HG03103 (cell line): Measurements from ENCODE around the gene CPM.
"Not testable (repeated sequence)": the region's sequence is repeated elsewhere in the genome, so short reads cannot be mapped to it uniquely, and the experiment has no call there.

Experiments
- ATAC-seq: cut with Tn5 transposase; IDR thresholded peaks from one replicate; pipeline ENCODE4 v1.9.1; 2021; ENCODE audit warnings: low read depth; ENCODE audit not compliant: unreplicated experiment

The CPM gene

DNA sequence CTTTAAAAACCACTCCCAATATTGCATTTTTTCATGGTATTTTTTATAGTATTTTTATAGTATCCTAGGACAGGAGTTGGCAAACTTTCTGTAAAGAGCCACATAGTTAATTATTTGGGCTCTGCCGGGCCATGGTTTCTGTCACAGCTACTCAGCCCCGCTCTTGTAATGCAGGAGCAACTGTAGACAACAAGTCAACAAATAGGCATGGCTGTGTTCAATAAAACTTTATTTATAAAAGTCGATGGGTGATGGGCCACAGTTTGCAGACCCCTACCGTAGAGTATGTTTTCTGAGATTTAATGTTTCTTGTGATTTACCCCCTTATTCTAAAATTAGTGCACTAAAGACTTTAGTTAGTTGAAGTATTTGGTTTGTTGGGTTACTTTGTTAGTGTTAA is 99.5 kb downstream of the CPM start:
- no peak for ATAC-seq

DNA sequence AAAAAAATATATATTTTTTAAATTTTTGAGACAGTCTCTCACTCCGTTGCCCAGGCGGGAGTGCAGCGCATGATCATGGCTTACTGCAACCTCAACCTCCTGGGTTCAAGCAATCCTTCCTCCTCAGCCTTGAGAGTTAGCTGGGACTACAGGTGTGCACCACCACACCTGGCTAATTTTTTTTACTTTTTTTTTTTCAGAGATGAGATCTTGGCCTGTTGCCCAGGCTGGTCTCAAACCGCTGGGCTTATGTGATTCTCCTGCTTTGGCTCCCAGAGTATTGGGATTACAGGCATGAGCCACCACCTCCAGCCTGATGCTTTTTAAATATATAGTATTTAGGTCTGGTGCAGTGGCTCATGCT is 100.5 kb downstream of the CPM start:
- ATAC-seq = no peak

DNA sequence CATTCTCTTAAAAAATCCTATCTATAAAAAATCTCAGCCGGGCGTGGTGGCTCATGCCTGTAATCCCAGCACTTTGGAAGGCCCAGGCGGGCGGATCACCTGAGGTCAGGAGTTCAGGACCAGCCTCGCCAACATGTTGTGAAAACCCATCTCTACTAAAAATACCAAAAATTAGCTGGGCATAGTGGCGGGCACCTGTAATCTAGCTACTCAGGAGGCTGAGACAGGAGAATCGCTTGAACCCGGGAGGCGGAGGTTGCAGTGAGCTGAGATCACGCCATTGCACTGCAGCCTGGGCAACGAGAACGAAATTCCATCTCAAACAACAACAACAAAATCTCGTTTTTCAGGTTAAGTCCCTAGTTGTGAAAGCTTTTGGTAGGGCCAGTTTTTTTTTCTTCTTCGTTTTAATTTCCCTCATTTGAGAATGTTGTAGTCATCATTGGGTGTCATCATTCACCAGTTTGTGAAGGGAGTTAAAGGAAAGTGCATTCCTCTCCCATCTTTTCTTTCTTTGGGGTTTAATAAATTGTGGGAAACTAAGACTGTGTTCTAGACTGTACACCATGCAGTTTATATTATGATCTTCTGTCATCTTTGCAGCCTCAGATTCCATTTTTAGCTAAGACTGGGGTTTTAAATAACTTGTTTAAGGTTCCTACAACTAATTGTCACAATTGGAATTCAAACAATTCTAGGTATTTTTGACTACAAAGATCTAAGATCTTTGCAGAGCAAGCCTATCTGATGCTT is 101.0 kb downstream of the CPM start:
- ATAC-seq = no peak

DNA sequence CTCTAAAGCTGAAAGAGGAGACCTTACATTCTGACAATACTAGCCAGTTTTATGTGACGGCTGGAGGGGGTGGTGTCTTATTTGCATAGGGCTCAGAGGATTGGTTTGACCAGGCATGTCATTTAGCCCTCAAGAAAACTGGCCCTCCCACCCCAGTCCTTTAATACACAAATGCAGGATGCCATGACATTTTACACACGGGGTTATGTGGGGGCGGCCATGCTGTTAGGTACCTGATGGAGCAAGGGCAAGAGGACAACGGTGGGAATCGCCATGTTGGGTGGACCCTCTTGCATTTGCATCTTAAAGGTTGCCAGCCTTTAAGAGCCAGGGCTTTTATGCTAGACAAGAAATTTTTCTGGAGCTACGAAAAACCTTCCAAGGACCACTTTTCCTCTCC is 101.7 kb downstream of the CPM start:
- no peak for ATAC-seq

DNA sequence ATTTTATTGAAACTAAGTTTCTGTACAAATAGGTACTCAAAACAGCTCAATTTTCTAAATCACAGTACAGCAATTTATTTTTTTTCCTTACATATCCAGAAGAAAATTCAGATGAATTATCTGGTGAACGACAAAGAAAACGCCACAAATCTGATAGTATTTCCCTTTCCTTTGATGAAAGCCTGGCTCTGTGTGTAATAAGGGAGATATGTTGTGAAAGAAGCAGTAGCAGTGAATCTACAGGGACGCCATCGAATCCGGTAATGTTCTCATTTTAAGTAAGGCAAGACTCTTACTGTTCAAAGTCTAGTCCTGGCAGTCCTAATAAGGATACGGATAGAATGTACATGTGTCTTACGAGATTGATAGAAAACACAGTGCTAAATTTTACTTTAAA is 104.3 kb downstream of the CPM start:
- no peak for ATAC-seq

DNA sequence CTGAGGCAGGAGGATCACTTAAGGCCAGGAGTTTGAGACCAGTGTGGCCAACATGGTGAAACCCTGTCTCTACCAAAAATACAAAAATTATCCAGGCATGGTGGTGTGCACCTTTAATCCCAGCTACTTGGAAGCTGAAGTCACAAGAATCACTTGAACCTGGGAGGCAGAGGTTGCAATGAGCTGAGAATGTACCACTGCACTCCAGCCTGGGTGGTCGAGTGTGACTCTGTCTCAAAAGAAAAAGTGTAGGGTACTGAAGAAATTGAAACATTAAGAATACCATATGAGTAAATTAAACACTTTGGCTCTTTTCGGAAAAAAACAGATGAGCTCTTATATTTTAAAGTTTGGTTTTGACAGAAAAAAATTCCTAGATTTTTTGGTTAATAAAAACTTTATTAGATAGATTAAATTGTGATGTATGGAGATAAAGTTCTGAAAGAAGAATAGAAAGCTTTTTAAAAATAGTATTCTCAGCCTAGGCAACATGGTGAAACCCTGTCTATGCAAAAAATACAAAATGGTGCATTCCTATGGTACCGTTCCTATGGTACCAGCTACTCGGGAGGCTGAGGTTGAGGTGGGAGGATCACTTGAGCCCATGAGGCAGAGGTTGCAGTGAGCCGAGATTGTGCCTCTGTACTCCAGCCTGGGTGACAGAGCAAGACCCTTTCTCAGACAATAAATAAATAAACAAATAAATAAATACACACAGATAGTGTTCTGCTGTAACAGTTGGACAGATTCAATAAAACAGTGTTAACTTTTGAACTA is 104.9 kb downstream of the CPM start:
- ATAC-seq = no peak

DNA sequence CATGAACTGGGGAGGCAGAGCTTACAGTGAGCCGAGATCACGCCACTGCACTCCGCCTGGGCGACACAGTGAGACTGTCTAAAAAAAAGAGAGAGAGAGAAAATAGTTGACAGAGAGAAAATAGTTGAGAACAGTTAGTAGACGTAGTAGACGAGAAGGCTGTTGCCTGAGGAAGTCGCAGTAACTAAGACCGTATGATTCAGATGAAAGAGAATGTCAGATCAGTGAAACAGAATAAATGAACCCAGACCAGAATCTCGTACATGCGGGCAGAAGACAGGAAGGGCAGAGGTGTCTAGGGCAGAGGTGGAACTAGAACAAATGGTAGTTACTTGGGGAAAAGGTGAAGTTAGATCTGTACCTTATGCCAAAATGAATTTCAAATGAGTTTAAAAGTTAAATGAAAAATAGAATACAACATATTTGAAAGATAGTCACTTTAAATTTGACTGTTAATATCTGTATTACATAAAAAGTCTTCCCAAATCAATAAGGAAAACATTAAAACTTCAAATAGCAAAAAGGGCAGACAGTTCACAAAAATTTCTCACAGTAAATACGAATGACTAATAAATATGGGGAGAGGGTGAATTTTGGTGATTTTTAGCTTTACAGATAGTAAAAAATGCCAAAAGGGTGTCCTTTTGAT is 107.3 kb downstream of the CPM start:
- no peak for ATAC-seq

DNA sequence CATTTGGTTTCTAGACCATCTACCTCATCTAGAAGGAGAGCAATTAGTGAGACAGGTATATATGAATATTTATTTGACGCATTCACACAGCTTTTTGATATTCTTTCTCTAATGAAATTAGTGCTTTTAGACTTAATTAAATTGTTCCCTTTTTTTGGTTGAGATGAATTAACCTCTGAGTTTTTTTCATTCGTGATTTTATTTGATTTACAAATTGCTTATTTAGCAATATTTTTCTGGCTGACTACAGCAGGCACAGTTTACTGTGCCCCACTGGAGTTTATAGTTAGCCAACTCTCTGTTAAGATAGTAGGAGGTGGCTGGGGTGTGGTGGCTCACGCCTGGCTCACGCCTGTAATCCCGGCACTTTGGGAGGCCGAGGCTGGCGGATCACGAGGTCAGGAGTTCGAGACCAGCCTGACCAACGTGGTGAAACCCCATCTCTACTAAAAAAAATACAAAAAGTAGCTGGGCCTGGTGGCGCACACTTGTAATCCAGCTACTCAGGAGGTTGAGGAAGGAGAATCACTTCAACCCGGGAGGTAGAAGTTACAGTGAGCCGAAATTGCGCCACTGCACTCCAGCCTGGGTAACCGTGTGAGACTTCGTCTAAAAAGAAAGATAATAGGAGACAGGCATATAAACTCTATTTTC is 108.2 kb downstream of the CPM start:
- ATAC-seq = no peak

DNA sequence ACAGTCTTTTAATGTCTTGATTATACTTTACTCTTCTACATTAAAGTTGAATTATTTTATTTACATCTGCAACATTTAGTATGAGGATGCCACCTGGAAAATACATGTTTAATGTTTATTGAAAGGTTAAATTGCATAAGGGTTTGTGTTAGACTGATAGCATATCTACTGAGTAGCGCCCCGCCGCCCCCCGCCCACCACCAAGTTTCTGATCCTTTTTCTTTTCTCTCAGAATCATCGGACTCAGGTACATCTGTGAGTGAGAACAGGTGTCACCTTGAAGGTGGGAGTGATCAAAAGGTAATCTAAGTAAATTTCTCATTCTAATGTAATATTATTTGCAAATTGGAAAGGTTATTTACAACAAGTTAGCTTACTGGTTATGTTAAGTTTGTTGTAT is 108.8 kb downstream of the CPM start:
- no peak for ATAC-seq

DNA sequence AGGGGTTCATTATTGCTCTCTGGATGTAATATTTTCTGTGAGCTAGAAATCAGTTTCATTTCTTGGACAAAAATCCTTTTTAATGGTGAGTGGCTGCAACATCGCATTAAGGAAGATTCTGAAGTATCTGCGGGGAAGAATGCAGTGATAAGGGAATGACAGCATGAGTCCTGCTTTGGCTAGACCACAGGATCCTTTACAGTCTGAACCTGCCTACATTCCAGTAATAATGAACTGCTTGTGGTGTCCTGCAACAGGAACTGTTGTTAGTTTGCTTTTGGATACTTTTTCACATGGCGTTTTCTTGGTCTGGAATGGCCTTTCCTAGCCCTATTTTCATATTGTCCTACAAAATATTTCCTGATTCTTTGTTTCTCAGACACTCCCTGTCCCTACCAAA is 109.3 kb downstream of the CPM start:
- no peak for ATAC-seq

DNA sequence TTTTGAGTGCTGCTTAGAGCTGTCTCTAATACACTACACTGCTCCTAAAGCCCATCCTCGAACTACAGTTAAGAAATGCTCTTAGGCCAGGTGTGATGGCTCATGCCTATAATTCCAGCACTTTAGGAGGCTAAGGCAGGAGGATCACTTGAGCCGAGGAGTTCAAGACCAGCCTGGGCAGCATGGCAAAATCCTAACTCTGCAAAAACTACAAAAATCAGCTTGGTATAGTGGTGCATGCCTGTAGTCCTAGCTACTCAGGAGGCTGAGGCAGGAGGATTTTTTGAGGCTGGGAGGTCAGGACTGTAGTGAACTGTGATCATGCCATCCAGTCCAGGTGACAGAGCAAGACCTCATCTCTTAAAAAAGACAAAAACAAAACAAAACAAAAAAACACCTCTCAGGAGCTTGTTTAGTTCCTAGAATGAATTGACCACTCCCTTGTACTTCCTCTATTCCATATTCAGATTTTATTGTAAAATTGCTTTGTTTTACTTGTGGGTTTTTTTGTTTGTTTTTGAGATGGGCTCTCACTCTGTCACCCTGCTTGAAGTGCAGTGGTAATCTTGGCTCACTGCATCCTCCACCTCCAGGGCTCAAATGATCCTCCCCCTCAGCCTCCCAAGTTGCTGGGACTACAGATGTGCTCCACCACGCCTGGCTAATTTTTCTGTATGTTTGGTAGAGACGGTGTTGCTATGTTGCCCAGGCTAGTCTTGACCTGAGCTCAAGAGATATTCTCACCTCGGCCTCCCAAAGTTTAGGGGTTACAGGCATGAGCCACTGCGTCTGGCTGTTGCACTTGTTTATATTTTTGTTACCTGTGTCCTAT is 111.4 kb downstream of the CPM start:
- no peak for ATAC-seq

DNA sequence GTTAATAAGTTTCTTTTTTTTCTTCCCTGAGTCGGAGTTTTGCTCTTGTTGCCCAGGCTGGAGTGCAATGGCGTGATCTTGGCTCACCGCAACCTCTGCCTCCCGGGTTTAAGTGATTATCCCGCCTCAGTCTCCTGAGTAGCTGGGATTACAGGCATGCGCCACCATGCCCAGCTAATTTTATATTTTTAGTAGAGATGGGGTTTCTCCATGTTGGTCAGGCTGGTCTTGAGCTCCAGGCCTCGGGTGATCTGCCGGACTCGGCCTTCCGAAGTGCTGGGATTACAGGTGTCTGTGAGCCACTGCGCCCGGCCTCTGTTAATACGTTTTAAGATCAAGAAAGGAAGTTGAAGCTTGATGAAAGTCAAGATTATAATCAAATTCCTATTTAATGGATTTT is 113.5 kb downstream of the CPM start:
- ATAC-seq = not testable (repeated sequence)

DNA sequence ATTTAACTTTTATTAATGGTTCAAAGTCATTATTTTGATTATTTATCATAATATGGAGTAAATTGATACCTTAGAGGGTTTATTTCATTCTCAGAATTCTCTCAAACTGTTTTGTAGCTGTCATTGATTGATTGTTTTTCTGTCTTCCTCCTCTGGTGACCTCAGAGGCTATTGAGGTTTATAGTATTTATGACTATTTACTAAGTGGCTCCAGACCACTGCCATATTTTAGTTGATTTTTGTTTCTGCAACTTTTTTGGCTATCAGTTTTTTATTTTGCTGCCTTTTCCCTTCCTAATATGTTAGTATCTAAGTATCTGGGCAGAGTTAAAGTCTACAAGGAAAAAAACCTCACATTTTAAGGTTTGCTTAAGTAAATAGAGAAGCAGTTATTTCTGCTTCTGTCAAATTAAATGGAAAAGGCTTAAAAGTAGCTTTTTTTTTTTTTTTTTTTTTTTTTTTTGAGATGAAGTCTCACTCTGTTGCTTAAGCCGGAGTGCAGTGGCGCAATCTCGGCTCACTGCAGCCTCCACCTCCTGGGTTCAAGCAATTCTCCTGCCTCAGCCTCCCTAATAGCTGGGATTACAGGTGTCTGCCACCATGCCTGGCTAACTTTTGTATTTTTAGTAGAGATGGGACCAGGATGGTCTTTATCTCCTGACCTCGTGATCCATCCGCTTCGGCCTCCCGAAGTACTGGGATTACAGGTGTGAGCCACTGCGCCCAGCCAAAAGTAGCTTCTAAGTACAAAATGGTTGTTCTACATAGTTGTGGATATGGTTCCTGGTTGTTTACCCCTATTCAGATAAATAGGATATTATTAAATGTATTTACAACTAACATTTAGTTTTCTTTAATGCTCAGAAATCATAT is 116.8 kb downstream of the CPM start:
- no peak for ATAC-seq

DNA sequence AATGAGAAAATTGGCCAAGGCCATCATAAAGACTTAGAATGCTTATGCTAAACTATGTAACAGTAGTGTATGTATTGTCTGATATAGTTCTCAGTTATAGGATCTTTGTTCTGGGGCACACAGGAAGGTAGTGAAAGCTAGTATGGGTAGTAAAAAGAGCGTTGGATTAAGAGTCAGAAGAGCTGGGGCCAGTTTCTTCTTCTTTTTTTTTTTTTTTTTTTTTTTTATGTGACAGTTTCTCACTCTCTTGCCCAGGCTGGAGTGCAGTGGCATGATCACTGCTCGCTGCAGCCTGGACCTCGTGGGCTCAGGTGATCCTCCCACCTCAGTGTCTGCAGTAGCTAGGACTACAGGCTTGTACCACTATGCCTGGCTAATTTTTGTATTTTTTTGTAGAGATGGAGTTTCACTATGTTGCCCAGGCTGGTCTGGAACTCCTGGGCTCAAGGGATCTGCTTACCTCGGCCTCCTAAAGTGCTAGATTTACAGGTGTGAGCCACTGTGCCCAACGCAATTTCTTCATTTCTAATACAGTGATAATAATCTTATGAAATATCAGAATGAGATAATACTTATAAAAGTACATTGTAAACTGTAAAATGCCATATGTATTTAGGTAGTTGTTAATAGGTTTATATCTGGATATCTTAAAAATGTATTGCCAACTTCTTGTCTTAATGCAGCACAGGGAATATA is 117.6 kb downstream of the CPM start:
- no peak for ATAC-seq

DNA sequence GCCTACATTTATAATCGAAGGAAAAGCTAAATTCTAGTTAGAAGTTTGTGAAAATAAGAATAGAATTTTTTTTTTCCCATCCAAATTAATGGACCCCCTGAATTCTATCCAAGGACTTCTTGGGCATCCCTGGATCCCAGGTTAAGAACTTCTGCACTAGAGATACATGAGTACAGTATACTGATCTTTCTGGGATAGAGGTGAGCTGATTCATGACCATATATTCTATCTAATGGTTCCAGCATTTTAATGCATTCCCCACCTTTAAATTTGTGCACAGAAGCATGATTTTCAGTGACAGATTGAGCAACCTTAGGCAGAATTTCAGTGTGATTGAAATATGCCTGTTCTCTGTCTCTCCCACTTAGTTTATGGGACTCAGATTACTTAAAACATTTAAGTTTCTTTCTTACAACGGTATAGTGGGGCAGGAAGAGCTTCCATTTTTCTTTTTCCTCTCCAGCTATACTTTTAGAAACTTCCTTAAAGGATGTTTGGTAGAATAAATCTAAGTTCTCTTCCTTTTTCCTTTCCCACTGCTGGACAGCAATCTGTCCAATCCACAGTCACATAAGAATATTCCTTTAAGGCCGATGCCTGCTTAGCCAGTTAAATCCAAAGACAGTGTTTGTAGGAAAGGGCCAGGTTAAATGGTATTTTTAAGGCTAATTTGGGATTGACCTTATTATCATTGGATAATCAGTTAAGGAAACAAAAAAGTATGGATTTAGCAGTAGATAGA is 118.3 kb downstream of the CPM start:
- ATAC-seq = no peak

DNA sequence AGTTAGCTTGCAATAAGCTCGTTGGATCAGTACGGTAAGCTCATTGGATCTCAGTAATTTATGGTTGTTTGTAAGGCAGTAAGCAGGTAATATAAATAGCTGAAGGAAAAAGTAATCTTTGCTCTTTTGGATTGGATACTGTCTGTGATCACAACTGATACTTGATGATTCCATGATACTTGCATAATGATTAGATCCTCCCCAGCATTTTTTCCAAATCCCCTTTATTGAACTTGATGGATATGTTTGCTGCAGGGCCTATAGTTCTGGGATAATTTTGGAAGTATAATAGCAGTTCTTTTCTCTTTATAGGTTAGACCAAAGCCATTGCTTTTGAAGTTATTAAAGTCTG is 119.8 kb downstream of the CPM start:
- no peak for ATAC-seq

DNA sequence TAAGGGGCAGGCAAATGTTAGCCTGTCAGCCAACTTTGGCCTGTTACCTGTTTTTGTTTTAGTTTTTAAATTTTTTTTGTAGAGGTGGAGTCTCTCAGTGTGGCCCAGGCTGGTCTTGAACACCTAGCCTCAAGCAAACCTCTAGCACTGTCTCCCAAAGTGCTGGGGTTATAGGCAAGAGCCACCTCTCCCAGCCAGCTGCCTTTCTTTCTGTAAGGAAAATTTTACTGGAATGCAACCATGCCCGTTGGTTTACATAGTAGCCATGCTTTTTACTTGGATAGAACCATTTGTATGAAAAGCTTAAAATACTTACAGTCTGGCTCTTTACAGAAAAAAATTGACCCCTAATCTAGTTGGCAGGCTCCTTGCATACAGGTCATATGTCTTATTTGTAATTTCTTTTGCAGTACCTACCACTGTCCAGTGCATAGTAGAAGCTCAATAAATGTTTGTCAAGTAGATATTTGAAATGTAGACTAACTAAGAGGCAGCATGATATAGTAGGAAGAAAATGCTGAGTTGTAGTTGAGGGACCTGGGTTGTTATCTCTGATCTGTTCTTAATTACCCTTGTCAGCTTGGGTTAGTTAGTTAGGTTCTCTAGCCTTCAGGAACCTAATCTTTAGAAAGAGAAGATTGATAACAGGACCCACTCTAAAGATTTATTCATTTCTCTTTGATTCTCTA is 120.3 kb downstream of the CPM start:
- ATAC-seq = no peak

DNA sequence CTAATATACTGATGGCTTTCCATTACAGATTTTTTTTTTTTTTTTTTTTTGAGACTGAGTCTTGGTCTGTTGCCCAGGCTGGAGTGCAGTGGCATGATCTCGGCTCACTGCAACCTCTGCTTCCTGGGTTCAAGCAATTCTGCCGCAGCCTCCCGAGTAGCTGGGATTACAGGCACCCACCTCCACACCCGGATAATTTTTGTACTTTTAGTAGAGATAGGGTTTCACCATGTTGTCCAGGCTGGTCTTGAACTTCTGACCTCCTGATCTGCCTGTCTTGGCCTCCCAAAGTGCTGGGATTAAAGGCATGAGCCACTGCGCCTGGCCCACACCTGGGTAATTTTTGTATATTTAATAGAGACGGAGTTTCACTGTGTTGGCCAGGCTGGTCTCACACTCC is 121.4 kb downstream of the CPM start:
- ATAC-seq = not testable (repeated sequence)
